ENCODE data around the gene OBSCN. TPM values are rescaled to one million over a fixed set of nuclear protein-coding genes. Genes with fewer than 3 reads are reported as not detected.

The OBSCN gene
- total and polyA plus RNA-seq, 10 of the 15 experiments (the other 5 are each of a cell fraction or from before 2014, with no cell fraction given): 0.01 to 0.36 (median 0.08) TPM; not detected in 2

- no peak for TF ChIP-seq MEF2B (IDR thresholded peaks at IDR 0.05; ENCODE audit: partially characterized antibody, poor library complexity, severe bottlenecking)
- TF ChIP-seq HDAC2 (IDR thresholded peaks at IDR 0.05): no peak
- no peak for TF ChIP-seq PAX5 (IDR thresholded peaks at IDR 0.05; ENCODE audit: borderline replicate concordance, low read depth, low read length)
- TF ChIP-seq NFYA (IDR thresholded peaks at IDR 0.05; ENCODE audit: borderline replicate concordance, low read depth, low read length): no peak
- TF ChIP-seq FOS (IDR thresholded peaks at IDR 0.05; ENCODE audit: borderline replicate concordance, extremely low read depth, insufficient read length): no peak
- no peak for TF ChIP-seq TAF1 (IDR thresholded peaks at IDR 0.05; ENCODE audit: borderline replicate concordance, low read depth, low read length)
- no peak for TF ChIP-seq NBN (IDR thresholded peaks at IDR 0.05)
- no peak for TF ChIP-seq ZNF622 (IDR thresholded peaks at IDR 0.05)
Measured at GRCh38 chr1:228352677-228353481, 145.0 kb downstream of the OBSCN start (continued).

DNA sequence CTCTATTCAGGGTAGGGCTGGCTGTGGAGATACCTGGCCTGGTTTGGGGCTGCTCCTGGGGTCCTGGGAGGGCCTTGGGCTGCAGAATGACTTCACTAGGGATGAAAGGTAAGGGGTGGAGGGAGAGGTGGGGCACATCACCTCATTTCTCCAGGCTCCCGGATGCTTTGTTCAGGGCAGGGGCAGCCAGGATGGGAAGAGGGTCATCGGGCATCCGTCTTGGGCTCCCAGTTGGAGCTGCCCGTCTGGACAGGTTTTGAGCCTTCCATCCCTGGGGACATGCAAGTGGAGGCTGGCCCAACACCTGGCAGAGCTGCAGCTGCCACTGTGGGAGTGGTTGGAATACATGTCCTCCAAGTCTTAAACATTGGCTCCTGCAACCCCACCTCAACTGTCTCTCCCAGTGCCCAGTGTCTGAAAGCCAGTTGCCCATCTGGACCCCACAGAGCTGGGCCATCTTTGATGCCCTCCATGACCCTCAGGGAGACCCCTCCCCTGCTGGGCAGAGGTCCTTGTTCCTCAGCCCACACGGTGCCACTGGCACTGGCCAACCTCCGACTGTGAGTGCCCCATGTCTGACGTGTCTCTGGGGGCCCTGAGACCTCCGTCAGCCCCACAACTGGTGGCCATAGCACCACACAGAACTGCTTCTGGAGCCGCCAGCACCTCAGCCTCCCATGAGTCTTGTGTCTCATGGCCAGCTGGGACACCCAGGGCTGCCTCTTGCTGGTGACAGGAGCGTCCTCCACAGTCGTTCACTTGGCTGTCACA is 145.9 kb downstream of the OBSCN start:
- no TSS peak for BruUV-seq (replicated peaks)
- no peak overlapping the region for H2AFZ ChIP-seq (ENCODE audit: control insufficient read depth, low read depth, low read length)
- H3K4me3 ChIP-seq: no peak overlapping the region
- 15% methylated on average over 9 of the region's 11 CpGs for WGBS (ENCODE audit: insufficient coverage, insufficient replicate concordance, low lambda C conversion rate, missing lambda C conversion rate)
- CTCF ChIA-PET: no interaction called here
- ATAC-seq (no peak), DNase-seq (ENCODE audit: low read depth, low spot score) (no peak), FAIRE-seq (no peak)
- H3K4me1 ChIP-seq (ENCODE audit: control insufficient read depth, insufficient read depth, low read length): no peaks in the 10 kb centered on the region
- TF ChIP-seq, protein P1, sequence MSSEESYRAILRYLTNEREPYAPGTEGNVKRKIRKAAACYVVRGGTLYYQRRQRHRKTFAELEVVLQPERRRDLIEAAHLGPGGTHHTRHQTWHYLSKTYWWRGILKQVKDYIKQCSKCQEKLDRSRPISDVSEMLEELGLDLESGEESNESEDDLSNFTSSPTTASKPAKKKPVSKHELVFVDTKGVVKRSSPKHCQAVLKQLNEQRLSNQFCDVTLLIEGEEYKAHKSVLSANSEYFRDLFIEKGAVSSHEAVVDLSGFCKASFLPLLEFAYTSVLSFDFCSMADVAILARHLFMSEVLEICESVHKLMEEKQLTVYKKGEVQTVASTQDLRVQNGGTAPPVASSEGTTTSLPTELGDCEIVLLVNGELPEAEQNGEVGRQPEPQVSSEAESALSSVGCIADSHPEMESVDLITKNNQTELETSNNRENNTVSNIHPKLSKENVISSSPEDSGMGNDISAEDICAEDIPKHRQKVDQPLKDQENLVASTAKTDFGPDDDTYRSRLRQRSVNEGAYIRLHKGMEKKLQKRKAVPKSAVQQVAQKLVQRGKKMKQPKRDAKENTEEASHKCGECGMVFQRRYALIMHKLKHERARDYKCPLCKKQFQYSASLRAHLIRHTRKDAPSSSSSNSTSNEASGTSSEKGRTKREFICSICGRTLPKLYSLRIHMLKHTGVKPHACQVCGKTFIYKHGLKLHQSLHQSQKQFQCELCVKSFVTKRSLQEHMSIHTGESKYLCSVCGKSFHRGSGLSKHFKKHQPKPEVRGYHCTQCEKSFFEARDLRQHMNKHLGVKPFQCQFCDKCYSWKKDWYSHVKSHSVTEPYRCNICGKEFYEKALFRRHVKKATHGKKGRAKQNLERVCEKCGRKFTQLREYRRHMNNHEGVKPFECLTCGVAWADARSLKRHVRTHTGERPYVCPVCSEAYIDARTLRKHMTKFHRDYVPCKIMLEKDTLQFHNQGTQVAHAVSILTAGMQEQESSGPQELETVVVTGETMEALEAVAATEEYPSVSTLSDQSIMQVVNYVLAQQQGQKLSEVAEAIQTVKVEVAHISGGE (CRISPR knock-in tag; IDR thresholded peaks at IDR 0.05): no peak
- no peak for TF ChIP-seq KDM1A (IDR thresholded peaks at IDR 0.05; ENCODE audit: borderline replicate concordance)
- no peak for TF ChIP-seq BHLHE40 (IDR thresholded peaks at IDR 0.05; ENCODE audit: borderline replicate concordance in 1 of 2, low read depth in 2 of 2, low read length in 1 of 2)
- TF ChIP-seq KAT2A (conservative IDR thresholded peaks at IDR 0.05; ENCODE audit: control insufficient read depth, low read depth, low read length): no peak
- no peak overlapping the region for H3K27ac ChIP-seq (ENCODE audit: control insufficient read depth, insufficient read depth)
- in situ Hi-C loops (cut with MboI): no loop called here
- intact Hi-C loops (cut with micrococcal nuclease; ENCODE audit: unreplicated experiment): no loop called here
- no peak overlapping the region for H3K9ac ChIP-seq (ENCODE audit: control insufficient read depth, insufficient read depth, low read length)
- no peaks in the 10 kb centered on the region; a peak in 2 of 4 replicates for H3K27me3 ChIP-seq (replicated peaks in 1 of 2; ENCODE audit: control insufficient read depth in 2 of 2, insufficient read depth in 2 of 2, low read length in 1 of 2)
- RAD21 ChIA-PET (ENCODE audit: unreplicated experiment): no interaction called here
- no peaks in the 10 kb centered on the region for H3K79me2 ChIP-seq (ENCODE audit: control insufficient read depth, insufficient read depth, low read length)
- H3K4me2 ChIP-seq (ENCODE audit: control insufficient read depth, insufficient read depth): no peak overlapping the region
- SMC1A ChIA-PET (ENCODE audit: uncharacterized antibody, unreplicated experiment): no interaction called here
- no peaks in the 10 kb centered on the region for H3K36me3 ChIP-seq (ENCODE audit: control insufficient read depth in 2 of 2, insufficient read depth in 2 of 2, low read length in 1 of 2)
- POLR2A ChIA-PET: no interaction called here
- no peaks in the 10 kb centered on the region; the same call in 1 of the 2 replicates for H4K20me1 ChIP-seq (ENCODE audit: control insufficient read depth, insufficient read depth)
- no peaks in the 10 kb centered on the region for H3K9me3 ChIP-seq (replicated peaks; ENCODE audit: control insufficient read depth, insufficient read depth, low read length)
